ENCODE results near the gene PLTP. TPM values are rescaled to one million over a fixed set of nuclear protein-coding genes. Genes with fewer than 3 reads are reported as not detected.
A peak's percentile ranks its signal among the peaks of the same experiment; 100 is the strongest.

The PLTP gene
- total RNA-seq, 1 experiment from 2014 or later, result 18.5 TPM

GRCh38 chr20:45926731-45927070 is 14.7 kb upstream of the PLTP start:
- no peak for DNase-seq (ENCODE audit: low read depth, low spot score)
- in situ Hi-C loops (cut with HindIII; ENCODE audit: low pct_unique_long_range_greater_than_20kb, low sequenced_read_pairs), result no loop called here

- in situ Hi-C loops (cut with HindIII; ENCODE audit: low pct_unique_long_range_greater_than_20kb, low sequenced_read_pairs), result no loop called here
- DNase-seq (ENCODE audit: low read depth, low spot score), result no peak
Observed at GRCh38 chr20:45925821-45926506, 14.0 kb upstream of the PLTP start.

GRCh38 chr20:45924391-45925261 is 12.7 kb upstream of the PLTP start:
- in situ Hi-C loops (cut with HindIII; ENCODE audit: low pct_unique_long_range_greater_than_20kb, low sequenced_read_pairs), result no loop called here
- no peak for DNase-seq (ENCODE audit: low read depth, low spot score)

- no peak for DNase-seq (ENCODE audit: low read depth, low spot score)
- in situ Hi-C loops (cut with HindIII; ENCODE audit: low pct_unique_long_range_greater_than_20kb, low sequenced_read_pairs), result no loop called here
Observed at GRCh38 chr20:45921337-45922189, 9.6 kb upstream of the PLTP start.

- in situ Hi-C loops (cut with HindIII; ENCODE audit: low pct_unique_long_range_greater_than_20kb, low sequenced_read_pairs), result no loop called here
- DNase-seq (ENCODE audit: low read depth, low spot score), result no peak
Observed at GRCh38 chr20:45920462-45921336, 8.7 kb upstream of the PLTP start.

GRCh38 chr20:45919542-45920399 is 7.8 kb upstream of the PLTP start:
- in situ Hi-C loops (cut with HindIII; ENCODE audit: low pct_unique_long_range_greater_than_20kb, low sequenced_read_pairs), result no loop called here
- DNase-seq (ENCODE audit: low read depth, low spot score), result no peak

- in situ Hi-C loops (cut with HindIII; ENCODE audit: low pct_unique_long_range_greater_than_20kb, low sequenced_read_pairs), result no loop called here
Observed at GRCh38 chr20:45918779-45919537, 7.0 kb upstream of the PLTP start.

GRCh38 chr20:45918182-45918737 is 6.3 kb upstream of the PLTP start:
- no peak for DNase-seq (ENCODE audit: low read depth, low spot score)
- in situ Hi-C loops (cut with HindIII; ENCODE audit: low pct_unique_long_range_greater_than_20kb, low sequenced_read_pairs), result no loop called here

More at GRCh38 chr20:45918779-45919537, 7.0 kb upstream of the PLTP start:
- DNase-seq (ENCODE audit: low read depth, low spot score), result no peak

- in situ Hi-C loops (cut with HindIII; ENCODE audit: low pct_unique_long_range_greater_than_20kb, low sequenced_read_pairs), result no loop called here
Observed at GRCh38 chr20:45917790-45918141, 5.8 kb upstream of the PLTP start.

GRCh38 chr20:45913116-45913515 is 1.2 kb upstream of the PLTP start:
- in situ Hi-C loops (cut with HindIII; ENCODE audit: low pct_unique_long_range_greater_than_20kb, low sequenced_read_pairs), result no loop called here
- DNase-seq (ENCODE audit: low read depth, low spot score), result no peak

More at GRCh38 chr20:45917790-45918141, 5.8 kb upstream of the PLTP start:
- DNase-seq (ENCODE audit: low read depth, low spot score), result no peak

- in situ Hi-C loops (cut with HindIII; ENCODE audit: low pct_unique_long_range_greater_than_20kb, low sequenced_read_pairs), result no loop called here
Observed at GRCh38 chr20:45912344-45912682, 358 bp upstream of the PLTP start.

GRCh38 chr20:45910670-45911485 is 1.1 kb downstream of the PLTP start:
- peak; percentile 90 for DNase-seq (ENCODE audit: low read depth, low spot score)
- in situ Hi-C loops (cut with HindIII; ENCODE audit: low pct_unique_long_range_greater_than_20kb, low sequenced_read_pairs), result no loop called here

More at GRCh38 chr20:45912344-45912682, 358 bp upstream of the PLTP start:
- DNase-seq (ENCODE audit: low read depth, low spot score), result no peak

GRCh38 chr20:45909817-45910669 is 1.9 kb downstream of the PLTP start:
- in situ Hi-C loops (cut with HindIII; ENCODE audit: low pct_unique_long_range_greater_than_20kb, low sequenced_read_pairs), result no loop called here
- no peak for DNase-seq (ENCODE audit: low read depth, low spot score)

GRCh38 chr20:45909336-45909808 is 2.6 kb downstream of the PLTP start:
- in situ Hi-C loops (cut with HindIII; ENCODE audit: low pct_unique_long_range_greater_than_20kb, low sequenced_read_pairs), result no loop called here
- no peak for DNase-seq (ENCODE audit: low read depth, low spot score)
